ENCODE data around the gene TCF20. TPM values are rescaled to one million over a fixed set of nuclear protein-coding genes. Genes with fewer than 3 reads are reported as not detected.
A peak's percentile ranks its signal among the peaks of the same experiment; 100 is the strongest.

TCF20 gene
- total and polyA plus RNA-seq, 8 donors = 7.8 to 28.3 (median 17.0) TPM

DNA sequence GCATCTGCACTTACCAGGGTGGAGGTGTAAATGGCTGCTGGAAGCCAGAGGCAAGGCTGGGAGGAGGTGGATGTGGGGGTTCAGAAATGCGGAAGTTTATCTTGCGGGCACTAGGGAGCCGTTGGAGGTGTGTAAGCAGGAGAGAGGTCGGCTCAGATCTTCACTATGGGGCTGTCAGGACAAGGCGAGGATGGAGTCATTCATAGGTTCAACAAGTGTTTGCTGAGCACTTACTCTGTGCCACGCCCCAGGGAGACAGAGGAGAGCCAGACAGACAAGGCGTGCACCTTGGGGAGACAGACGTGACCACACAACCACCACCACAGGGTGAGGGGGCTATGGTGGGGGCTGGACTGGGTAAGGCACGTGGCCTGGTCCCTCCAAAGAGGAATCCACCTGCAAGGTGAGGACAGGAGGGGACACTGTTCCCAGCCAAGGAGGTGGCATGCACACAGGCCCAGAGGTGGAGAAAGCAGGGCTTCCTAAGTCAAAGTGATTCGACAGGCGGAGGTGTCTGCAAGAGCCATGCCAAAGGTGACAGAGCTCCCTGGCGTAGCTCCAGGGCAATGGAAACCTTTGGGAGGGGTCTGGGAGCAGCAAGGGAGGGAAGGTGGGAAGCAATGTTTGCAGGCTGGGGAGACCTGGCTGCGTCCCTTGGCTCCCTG lies 30.8 kb upstream of the TCF20 start:
- no peaks in the 10 kb centered on the region for H3K9me3 ChIP-seq
- no peak for FAIRE-seq
- H3K27ac ChIP-seq = no peak overlapping the region
- TF ChIP-seq, protein P1, sequence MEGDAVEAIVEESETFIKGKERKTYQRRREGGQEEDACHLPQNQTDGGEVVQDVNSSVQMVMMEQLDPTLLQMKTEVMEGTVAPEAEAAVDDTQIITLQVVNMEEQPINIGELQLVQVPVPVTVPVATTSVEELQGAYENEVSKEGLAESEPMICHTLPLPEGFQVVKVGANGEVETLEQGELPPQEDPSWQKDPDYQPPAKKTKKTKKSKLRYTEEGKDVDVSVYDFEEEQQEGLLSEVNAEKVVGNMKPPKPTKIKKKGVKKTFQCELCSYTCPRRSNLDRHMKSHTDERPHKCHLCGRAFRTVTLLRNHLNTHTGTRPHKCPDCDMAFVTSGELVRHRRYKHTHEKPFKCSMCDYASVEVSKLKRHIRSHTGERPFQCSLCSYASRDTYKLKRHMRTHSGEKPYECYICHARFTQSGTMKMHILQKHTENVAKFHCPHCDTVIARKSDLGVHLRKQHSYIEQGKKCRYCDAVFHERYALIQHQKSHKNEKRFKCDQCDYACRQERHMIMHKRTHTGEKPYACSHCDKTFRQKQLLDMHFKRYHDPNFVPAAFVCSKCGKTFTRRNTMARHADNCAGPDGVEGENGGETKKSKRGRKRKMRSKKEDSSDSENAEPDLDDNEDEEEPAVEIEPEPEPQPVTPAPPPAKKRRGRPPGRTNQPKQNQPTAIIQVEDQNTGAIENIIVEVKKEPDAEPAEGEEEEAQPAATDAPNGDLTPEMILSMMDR (IDR thresholded peaks at IDR 0.05) = no peak
- 77 to 86% methylated on average over 13 of the region's 13 CpGs for WGBS, 2 donors
- peaks cover 0 to 4% (median 0%) of the 10 kb centered on the region in 3 donors for H3K4me1 ChIP-seq
- no peak overlapping the region for H3K4me3 ChIP-seq
- no peak for ATAC-seq
- DNase-seq = no peak
- intact Hi-C loops (cut with DNase I) = no loop called here
- H3K27me3 ChIP-seq = no peaks in the 10 kb centered on the region
- no peaks in the 10 kb centered on the region for H3K36me3 ChIP-seq

DNA sequence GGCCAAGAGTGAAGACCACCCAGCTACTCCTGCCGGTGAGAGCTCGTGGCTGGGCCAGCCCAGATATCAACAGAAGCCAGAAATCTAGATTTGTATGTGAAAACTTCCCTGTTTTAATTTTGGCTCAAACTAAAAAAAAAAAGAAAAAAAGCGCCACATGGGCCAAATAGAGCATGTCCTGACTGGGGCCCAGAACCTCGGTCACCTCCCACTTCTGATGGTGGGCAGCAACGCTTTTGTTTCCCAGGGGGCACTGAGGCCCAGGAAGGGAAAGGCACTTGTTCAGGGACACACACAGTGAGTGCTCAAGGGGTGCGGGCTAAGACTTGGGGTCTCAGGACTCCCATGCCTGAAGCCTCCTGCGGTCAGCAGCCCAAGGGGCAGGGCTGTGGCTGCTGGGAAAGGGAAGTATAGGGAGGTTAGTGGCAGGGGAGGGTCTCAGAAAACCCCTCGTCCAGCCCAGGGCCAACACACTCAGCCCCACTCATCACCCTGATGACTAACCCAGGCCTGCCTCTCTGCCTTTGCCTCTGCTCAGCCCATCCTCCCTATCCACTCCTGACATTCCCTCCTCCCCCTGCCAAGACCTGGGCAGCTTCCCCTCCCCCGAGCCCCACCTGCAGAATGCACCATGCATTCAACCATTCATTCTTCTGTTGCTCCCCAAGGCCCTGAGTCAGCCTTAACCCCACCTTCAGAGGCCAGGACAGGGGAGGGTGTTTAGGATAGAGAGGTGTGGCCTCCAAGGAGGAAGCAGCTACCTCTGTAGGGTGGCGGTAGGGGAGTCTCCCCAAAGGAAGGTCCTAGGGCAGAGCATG lies 30.0 kb upstream of the TCF20 start:
- ATAC-seq = peak in 3 of 4 donors; percentile 5 to 41 (median 9)
- FAIRE-seq = no peak
- Histone ChIP-seq H3K4me1 (peaks cover 0 to 4% (median 0%) of the 10 kb centered on the region in 3 donors), H3K27ac (no peak overlapping the region), H3K9me3 (no peaks in the 10 kb centered on the region), H3K27me3 (no peaks in the 10 kb centered on the region), H3K4me3 (no peak overlapping the region), H3K36me3 (no peaks in the 10 kb centered on the region)
- DNase-seq = no peak
- intact Hi-C loops (cut with DNase I) = no loop called here
- TF ChIP-seq, protein P1 (IDR thresholded peaks at IDR 0.05) = no peak
- WGBS, 2 donors = 68 to 78% methylated on average over 10 of the region's 10 CpGs

DNA sequence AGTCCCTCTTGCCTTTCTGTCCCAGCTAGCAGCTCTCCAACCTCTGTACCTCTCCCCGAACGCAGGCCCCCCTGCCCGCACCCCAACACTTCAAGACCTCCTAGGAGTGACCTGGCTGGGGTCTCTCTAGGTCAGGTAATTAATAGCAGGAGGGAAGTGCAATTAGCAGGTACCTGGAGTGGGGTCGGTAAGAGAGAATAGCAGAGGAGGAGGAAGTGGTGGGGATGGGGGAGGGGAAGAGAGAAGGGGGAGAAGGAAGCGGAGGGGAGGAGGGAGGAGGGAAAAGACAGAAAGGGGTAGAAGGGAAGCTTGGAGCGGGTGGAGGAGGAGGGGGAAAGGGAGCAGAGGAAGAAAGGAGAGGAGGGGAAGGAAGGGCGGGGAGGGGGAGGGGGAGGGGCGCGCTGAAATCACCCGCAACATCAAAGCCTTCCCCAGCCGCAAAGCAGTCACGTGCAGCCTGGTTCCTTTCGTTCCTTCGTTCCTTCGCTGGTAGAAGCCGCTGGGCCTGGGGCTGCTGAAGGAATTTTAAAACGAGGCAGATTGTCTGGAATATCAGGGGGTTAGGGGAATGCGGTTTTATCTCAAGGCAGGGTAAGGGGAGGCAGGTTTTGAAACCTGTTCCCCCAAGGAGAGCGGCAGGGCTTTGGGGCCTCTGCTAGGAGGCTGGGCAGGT lies 29.3 kb upstream of the TCF20 start:
- TF ChIP-seq, protein P1 (IDR thresholded peaks at IDR 0.05) = no peak
- no peaks in the 10 kb centered on the region for H3K36me3 ChIP-seq
- H3K27ac ChIP-seq = no peak overlapping the region
- no peaks in the 10 kb centered on the region for H3K9me3 ChIP-seq
- WGBS, 2 donors = 55 to 61% methylated on average over 19 of the region's 19 CpGs
- FAIRE-seq (no peak), ATAC-seq (peak in 1 of 4 donors; percentile 48), DNase-seq (peak in 1 of 6 donors; percentile 36)
- peaks cover 0 to 4% (median 0%) of the 10 kb centered on the region in 3 donors for H3K4me1 ChIP-seq
- H3K27me3 ChIP-seq = no peaks in the 10 kb centered on the region
- no peak overlapping the region for H3K4me3 ChIP-seq
- intact Hi-C loops (cut with DNase I) = no loop called here

DNA sequence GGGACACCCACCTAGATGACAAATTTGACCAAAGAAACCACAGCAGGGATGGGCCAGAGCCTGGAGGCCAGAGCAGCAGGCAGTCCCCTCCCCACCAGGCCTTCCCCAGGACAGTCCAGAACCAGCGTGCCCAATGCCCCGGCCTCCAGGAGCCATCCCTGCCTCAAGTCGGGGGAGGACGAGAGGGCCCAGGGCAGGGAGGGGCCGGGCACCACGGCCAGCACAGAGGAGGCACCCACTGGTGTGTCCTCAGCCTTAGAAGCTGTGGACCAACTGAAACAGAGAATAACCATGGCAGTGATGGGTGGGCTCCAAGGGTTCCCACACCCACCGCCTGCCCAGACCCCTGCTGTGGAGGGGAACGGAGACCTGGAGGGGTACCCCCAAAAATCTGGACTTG lies 28.3 kb upstream of the TCF20 start:
- intact Hi-C loops (cut with DNase I) = no loop called here
- H3K4me3 ChIP-seq = no peak overlapping the region
- no peaks in the 10 kb centered on the region for H3K36me3 ChIP-seq
- TF ChIP-seq, protein P1 (IDR thresholded peaks at IDR 0.05) = no peak
- H3K27me3 ChIP-seq = no peaks in the 10 kb centered on the region
- DNase-seq (no peak), FAIRE-seq (no peak), ATAC-seq (no peak)
- H3K27ac ChIP-seq = no peak overlapping the region
- no peaks in the 10 kb centered on the region for H3K9me3 ChIP-seq
- WGBS, 2 donors = 64 to 78% methylated on average over 8 of the region's 8 CpGs
- H3K4me1 ChIP-seq = peaks cover 0 to 4% (median 0%) of the 10 kb centered on the region in 3 donors

Measured in pancreas (tissue), 10 donors.